Activated effector memory CD4-positive, alpha-beta T cell treated with anti-CD3 and anti-CD28 coated beads, Interleukin-2, amount 50 U/mL, for 16 hours (primary cell): ENCODE results near the gene SLC5A10.

Experiments used
- DNase-seq: peaks from one replicate; pipeline ENCODE4 v3.0.0-alpha.2; 2020

The SLC5A10 gene

GRCh38 chr17:18987230-18987610 is 35.3 kb downstream of the SLC5A10 start:
- no peak for DNase-seq

DNA sequence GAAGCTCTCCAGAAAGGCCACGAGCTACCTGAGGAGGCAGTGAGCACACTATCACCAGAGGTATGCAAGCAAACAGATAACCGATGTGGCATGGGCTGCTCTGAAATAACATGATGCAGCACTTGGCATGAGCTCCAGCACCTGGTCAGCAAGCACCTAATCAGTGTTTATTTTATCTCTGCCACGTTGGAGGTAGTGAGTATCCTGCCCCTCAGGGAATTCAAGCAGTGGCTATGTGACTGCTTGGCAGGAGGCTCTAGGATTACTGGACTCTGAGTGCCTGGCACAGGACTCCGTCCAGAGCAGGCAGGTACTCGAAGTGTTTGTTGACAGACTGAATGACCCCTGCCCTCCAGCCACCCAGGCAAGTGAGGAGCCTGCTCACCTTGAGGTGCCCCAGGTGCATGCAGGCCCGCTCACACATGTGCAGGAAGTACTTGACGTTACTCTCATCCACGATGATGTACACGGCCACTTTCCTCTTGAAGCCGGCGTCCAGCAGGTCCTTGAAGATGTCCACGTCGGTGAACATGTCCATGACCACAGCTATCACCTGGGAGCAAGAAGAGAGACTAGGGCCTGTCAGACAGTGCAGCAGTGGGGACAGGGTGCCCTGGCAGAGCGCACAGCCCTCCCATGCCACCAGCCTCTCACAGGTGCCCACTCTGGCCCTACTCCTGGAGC is 36.0 kb downstream of the SLC5A10 start:
- DNase-seq = no peak

DNA sequence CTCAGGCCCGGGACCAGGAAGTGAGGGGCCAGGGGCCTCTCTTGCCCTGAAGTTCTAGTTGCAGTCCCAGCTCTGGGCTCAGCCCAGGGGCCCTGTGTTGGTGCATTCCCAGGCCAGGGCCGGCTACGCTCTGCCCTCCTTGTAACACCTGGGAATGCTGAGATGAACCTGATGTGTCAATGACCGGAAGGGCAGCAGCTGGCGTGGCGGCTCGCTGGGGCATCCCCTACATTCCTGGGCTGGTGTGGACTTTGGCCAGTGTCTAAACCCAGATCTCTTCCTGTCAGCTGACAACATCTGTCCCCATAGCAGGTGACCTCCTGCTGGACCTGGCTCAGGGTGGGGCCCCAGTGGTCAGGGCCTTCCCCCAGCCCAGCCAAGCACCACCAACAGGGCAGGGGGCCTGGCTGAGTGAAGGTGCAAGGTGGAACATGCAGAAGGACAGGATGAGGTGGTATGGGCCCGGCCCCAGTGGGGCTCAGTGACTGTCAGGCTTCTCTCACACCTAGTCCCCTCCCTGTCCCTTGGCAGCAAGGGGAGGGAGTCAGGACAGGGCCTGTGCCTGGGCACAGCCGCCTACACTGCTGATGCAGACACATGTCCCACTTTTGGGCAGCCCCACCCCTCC is 36.7 kb downstream of the SLC5A10 start:
- no peak for DNase-seq

- no peak for DNase-seq
Observed at GRCh38 chr17:18990331-18990730, 38.4 kb downstream of the SLC5A10 start.

- no peak for DNase-seq
Observed at GRCh38 chr17:18991531-18992315, 39.8 kb downstream of the SLC5A10 start.

DNA sequence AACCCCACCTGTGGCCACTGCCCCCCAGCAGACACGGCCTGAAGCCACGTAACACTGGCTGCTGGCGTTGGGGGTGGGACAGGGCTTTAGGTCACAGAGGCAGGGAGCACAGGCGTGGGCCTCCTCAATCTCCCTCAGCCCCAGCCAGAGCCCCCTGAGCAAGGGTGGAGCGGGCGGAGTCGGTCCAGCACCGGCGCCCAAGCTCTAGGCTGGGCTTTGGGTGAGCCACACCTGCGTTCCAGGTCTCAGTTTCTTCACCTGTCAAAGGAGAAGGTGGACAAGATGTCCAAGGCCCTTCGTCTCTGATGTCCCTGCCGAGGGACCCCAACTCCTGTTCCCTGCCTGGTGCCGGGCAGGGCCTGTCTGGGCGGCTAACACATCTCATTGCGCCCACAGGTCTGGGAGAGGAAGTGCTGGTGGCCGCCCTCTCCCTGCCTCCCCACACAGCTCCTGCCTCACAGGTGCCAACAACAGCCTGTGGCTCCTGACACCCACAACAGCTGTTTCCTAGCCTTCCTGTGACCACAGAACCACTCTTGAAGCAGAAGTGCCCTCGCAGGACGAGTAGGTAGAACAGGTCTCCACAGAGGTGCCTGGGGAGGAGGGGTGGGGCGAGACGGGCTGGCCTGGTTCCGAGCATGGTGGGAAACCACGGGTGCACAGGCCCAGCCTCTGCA is 40.6 kb downstream of the SLC5A10 start:
- no peak for DNase-seq

GRCh38 chr17:18993905-18994526 is 42.1 kb downstream of the SLC5A10 start:
- DNase-seq = no peak

DNA sequence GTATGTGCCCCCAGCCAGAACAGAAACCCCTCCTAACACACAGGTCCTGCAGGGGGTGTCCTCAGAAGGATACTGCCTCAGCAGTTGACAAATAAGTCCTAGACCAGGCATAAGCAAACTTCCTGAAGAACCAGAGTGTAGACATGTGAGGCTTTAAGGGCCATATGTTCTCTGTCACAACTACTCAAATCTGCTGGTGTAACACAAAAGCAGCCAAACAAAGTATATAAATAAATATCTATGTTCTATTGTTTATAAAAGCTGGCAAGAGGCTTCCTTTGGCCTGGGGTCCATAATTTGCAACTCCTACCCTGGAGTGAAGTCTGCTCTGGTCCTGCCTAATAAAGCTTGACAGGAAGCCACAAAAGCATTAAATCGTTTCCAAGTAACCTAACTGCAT is 42.7 kb downstream of the SLC5A10 start:
- DNase-seq = no peak

DNA sequence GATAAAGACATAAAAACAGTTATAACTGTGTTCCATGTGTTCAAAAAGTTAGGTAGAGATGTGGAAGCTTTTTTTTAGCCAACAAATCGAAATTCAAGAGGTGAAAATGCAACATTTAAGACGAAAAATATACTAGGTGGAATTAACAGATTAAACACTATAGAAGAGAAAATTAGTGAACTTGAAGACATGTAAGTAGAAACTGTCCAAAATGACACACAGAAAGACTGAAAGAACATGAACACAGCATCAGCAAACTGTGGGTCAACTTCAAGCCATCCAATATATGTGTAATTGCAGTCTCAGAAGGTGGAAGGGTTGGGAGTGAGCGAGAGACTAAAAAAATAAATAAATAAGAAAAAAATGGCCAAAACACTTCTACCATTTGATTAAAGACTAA is 43.3 kb downstream of the SLC5A10 start:
- no peak for DNase-seq

DNA sequence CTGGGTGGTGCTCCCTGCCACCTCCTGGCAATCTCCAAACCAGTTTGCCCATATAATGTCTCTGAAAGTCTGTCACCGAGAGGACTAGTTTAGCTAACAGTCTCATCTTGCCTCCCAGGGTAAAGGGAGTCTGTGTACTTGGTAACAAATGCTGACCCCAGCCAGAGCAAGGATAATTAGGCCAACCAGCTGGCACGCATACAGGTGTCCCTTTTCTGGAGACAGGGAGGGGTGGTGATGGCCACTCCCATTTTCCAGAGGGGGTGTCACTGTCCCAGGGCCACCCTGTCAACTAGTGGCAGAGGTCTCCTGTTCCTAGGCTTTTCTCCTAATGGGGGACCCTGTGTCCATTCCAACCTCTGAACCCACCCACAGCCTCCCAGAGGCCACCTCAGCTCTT is 44.5 kb downstream of the SLC5A10 start:
- no peak for DNase-seq

GRCh38 chr17:18997650-18998196 is 45.8 kb downstream of the SLC5A10 start:
- no peak for DNase-seq

- no peak for DNase-seq
Observed at GRCh38 chr17:18999394-18999793, 47.4 kb downstream of the SLC5A10 start.

DNA sequence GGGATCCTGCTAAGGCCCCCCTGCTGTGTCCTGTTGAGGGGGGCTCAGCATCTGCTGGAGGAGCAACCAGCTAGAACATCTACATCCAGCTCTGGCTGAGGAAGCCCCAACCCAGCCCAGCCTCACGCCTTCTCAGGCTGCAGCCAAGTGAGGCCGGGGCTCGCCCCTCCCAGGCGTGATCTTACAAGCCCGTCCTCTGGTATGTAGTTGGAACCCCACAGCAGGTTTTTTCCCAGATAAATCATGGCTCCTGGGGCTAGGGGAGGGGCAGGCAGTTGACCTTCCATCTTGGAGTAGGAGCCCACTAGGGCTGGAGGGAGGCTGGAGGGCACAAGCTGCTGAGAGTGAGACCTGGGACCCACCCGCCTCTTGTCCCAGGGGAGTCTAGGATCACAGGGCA is 47.9 kb downstream of the SLC5A10 start:
- DNase-seq = no peak

- no peak for DNase-seq
Observed at GRCh38 chr17:19000531-19001325, 48.8 kb downstream of the SLC5A10 start.

GRCh38 chr17:19001907-19002590 is 50.1 kb downstream of the SLC5A10 start:
- no peak for DNase-seq

DNA sequence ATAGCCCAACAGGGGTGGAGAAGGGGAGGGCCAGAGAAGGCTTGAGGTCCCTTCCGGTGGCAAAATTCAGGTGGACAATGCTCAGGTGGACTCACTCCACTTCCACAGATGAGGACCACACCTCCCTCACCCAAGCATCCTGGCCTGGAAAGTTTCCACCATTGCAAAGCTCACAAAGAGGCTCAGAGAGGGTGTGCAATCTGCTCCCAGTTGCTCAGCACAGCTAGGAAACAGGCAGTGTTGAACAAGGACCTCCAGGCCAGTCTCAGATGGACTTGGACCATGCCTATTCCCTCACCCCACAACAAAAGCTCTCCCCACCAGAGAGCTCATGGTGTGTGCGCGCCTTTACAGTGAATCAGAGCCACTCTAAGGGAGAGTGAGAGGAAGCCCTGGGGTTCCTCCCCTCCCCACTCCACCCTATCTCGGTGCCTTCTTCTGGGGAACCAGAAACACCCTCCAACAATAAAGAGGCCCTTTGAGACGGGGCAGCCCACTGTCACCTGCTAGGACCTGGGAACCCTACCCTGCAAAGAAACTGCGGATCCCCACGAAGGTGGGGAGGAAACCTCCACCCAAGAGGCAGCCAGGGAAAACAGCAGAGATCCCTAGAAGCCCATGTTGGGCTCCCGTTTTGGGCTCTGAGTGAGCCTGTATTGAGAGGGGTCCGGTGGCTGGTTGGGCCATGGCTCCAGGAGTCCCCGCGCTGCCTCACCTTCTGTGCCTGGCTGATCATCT is 51.0 kb downstream of the SLC5A10 start:
- no peak for DNase-seq

- DNase-seq = peak; percentile 83
Observed at GRCh38 chr17:19003543-19004420, 51.8 kb downstream of the SLC5A10 start.

- DNase-seq = peak; percentile 97
Observed at GRCh38 chr17:19004421-19005136, 52.6 kb downstream of the SLC5A10 start, which contains the start of gene FAM83G. Gene FAM83G, minus strand, starts transcription at chr17:19004764. Its CDS starts 723 bp downstream, at chr17:19004041.
